Adrenal gland (tissue), 5 donors: ENCODE results near the gene CPED1.

ENCODE experiments used
- CTCF ChIP-seq, 6 experiments: fragments of 450-650 bp in 4 of 6; fragments of 200-600 bp in 2 of 6; sonication (generic) in 1 of 6; IDR thresholded peaks; 1 replicate in 5 of 6; 2 replicates in 1 of 6; pipeline versions ENCODE4 v1.5.1 to v1.8.0; 2016 to 2021; ENCODE audit warnings: antibody characterized with exemption in 6 of 6, mild to moderate bottlenecking in 2 of 6, moderate library complexity in 1 of 6
- POLR2A ChIP-seq, 2 donors: fragments of 450-650 bp; IDR thresholded peaks; one replicate each; pipeline ENCODE4 v1.6.1; 2017; ENCODE audit warnings: antibody characterized with exemption in 2 of 2, mild to moderate bottlenecking in 2 of 2, moderate library complexity in 1 of 2
- donor health status: DM: no; HTN: no; CAD: no.

GRCh38 chr7:120973849-120974248 is 14.7 kb upstream of the CPED1 start:
- TF ChIP-seq CTCF (IDR thresholded peaks at IDR 0.05) (no peak), POLR2A (IDR thresholded peaks at IDR 0.05) (no peak)
